ENCODE data around the gene CCN6. TPM values are rescaled to one million over a fixed set of nuclear protein-coding genes. Genes with fewer than 3 reads are reported as not detected.
"Not testable (repeated sequence)": the region's sequence is repeated elsewhere in the genome, so short reads cannot be mapped to it uniquely, and the experiment has no call there.

Gene CCN6
- total RNA-seq, 1 donor from 2014 or later: not detected

- H3K27me3 Mint-ChIP-seq: no peaks in the 10 kb centered on the region
- no peaks in the 10 kb centered on the region for H3K9me3 Mint-ChIP-seq
- no peaks in the 10 kb centered on the region for H3K36me3 Mint-ChIP-seq
- H3K27ac Mint-ChIP-seq: peak overlapping the region; percentile 99
- DNase-seq (ENCODE audit: extremely low spot score, unreplicated experiment): no peak
- no peak overlapping the region for H3K4me3 Mint-ChIP-seq
- H3K4me1 Mint-ChIP-seq (ENCODE audit: unreplicated experiment): peaks cover 17% of the 10 kb centered on the region
- no peak for TF ChIP-seq CTCF (conservative IDR thresholded peaks at IDR 0.05)
Observed at GRCh38 chr6:112044856-112045255, 9.0 kb upstream of the CCN6 start.

DNA sequence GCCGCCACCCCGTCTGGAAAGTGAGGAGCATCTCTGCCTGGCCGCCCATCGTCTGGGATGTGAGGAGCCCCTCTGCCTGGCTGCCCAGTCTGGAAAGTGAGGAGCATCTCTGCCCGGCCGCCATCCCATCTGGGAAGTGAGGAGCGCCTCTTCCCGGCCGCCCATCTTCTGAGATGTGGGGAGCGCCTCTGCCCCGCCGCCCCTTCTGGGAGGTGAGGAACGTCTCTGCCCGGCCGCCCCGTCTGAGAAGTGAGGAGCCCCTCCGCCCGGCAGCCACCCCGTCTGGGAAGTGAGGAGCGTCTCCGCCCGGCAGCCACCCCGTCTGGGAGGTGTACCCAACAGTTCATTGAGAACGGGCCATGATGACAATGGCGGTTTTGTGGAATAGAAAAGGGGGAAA lies 6.4 kb upstream of the CCN6 start:
- not testable (repeated sequence) for H3K27me3 Mint-ChIP-seq; DNase-seq (ENCODE audit: extremely low spot score, unreplicated experiment); H3K27ac Mint-ChIP-seq; H3K9me3 Mint-ChIP-seq; H3K36me3 Mint-ChIP-seq; H3K4me3 Mint-ChIP-seq
- H3K4me1 Mint-ChIP-seq (ENCODE audit: unreplicated experiment): peaks cover 11% of the 10 kb centered on the region

GRCh38 chr6:112049026-112049799 lies 4.7 kb upstream of the CCN6 start:
- TF ChIP-seq CTCF (conservative IDR thresholded peaks at IDR 0.05): no peak

DNA sequence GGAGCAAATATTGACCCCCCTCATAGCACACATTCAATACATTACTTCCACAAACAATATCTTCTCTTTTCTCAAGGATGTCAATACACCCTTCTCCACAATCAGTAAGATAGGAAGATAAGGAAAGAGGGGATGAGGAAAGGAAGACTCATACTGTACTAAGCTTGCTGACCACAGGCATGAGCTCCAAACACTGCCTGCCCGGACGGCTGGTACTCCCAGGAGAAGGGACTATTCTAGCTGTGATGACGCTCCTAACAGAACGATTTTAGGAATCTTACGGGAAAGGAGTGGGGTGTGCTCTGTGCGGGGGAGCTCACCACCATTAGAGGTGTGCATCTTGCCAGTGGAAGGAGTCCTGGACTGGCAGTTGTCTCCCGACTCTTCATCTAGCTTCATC lies 3.9 kb upstream of the CCN6 start:
- no peak for TF ChIP-seq CTCF (conservative IDR thresholded peaks at IDR 0.05)
- Mint-ChIP-seq H3K27ac (no peak overlapping the region), H3K9me3 (peaks cover 3% of the 10 kb centered on the region), H3K36me3 (no peaks in the 10 kb centered on the region), H3K4me1 (ENCODE audit: unreplicated experiment) (peaks cover 2% of the 10 kb centered on the region), H3K27me3 (no peaks in the 10 kb centered on the region), H3K4me3 (no peak overlapping the region)
- DNase-seq (ENCODE audit: extremely low spot score, unreplicated experiment): no peak

More at GRCh38 chr6:112049026-112049799, 4.7 kb upstream of the CCN6 start:
- Mint-ChIP-seq H3K27me3 (no peaks in the 10 kb centered on the region), H3K4me1 (ENCODE audit: unreplicated experiment) (peaks cover 3% of the 10 kb centered on the region), H3K27ac (no peak overlapping the region), H3K9me3 (peaks cover 3% of the 10 kb centered on the region), H3K36me3 (no peaks in the 10 kb centered on the region), H3K4me3 (no peak overlapping the region)
- DNase-seq (ENCODE audit: extremely low spot score, unreplicated experiment): no peak

DNA sequence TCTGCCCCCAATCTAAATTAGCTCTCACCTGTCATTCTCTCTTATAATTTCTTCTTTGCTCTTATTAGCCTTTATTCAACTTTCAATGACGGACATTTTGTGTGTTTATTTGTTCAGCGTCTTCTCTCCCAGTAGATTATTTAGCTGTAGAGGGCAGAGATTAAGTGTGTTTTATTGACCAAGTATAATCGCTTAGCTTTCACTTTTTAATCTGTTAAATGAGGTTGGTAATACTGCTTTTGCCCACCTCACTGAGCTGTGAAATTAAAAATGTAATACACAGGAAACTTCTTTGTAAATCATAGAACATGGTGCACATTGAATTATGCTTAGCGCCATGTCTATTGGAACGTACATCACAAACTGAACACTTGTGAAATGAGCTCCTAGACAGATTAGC lies 3.5 kb upstream of the CCN6 start:
- Mint-ChIP-seq H3K9me3 (peaks cover 3% of the 10 kb centered on the region), H3K36me3 (no peaks in the 10 kb centered on the region), H3K27ac (no peak overlapping the region), H3K4me1 (ENCODE audit: unreplicated experiment) (peaks cover 5% of the 10 kb centered on the region), H3K27me3 (no peaks in the 10 kb centered on the region), H3K4me3 (no peak overlapping the region)
- no peak for DNase-seq (ENCODE audit: extremely low spot score, unreplicated experiment)
- no peak for TF ChIP-seq CTCF (conservative IDR thresholded peaks at IDR 0.05)

- not testable (repeated sequence) for H3K27me3 Mint-ChIP-seq
Observed at GRCh38 chr6:112051251-112051740, 2.6 kb upstream of the CCN6 start.

More at GRCh38 chr6:112051251-112051740, 2.6 kb upstream of the CCN6 start:
- not testable (repeated sequence) for H3K27ac Mint-ChIP-seq; H3K36me3 Mint-ChIP-seq; H3K4me1 Mint-ChIP-seq (ENCODE audit: unreplicated experiment); H3K4me3 Mint-ChIP-seq; H3K9me3 Mint-ChIP-seq; DNase-seq (ENCODE audit: extremely low spot score, unreplicated experiment)

Measured in type B pancreatic cell (in vitro differentiated cells).